Uterus (tissue), 2 donors: Measurements from ENCODE around the gene TALDO1.

Experiments
- CTCF ChIP-seq, 4 experiments: fragments of 200-600 bp in 2 of 4; fragments of 450-650 bp in 2 of 4; sonication (generic) in 2 of 4; IDR thresholded peaks; one replicate each; pipeline ENCODE4 v1.5.1; 2016 to 2019; ENCODE audit warnings: antibody characterized with exemption in 4 of 4, mild to moderate bottlenecking in 2 of 4, moderate library complexity in 1 of 4
- POLR2A ChIP-seq, 2 donors: fragments of 450-650 bp; IDR thresholded peaks; one replicate each; pipeline ENCODE4 v1.6.1; 2016; ENCODE audit warnings: antibody characterized with exemption in 2 of 2, mild to moderate bottlenecking in 1 of 2, moderate library complexity in 1 of 2

- peak in 1 of 4 experiments; percentile 13 for TF ChIP-seq CTCF (IDR thresholded peaks at IDR 0.05)
- TF ChIP-seq POLR2A (IDR thresholded peaks at IDR 0.05), result no peak
These were observed 62.8 kb downstream of the TALDO1 start for GRCh38 chr11:810040-810567.
